Natural killer cell (primary cell): ENCODE data around the gene SLC6A6. TPM values are rescaled to one million over a fixed set of nuclear protein-coding genes. Genes with fewer than 3 reads are reported as not detected.

Experiments used
- ATAC-seq, 3 donors: fragments of 150-1000 bp in 2 of 3; fragments of 200-7000 bp in 1 of 3; cut with Tn5 transposase; 1 replicate in 1 of 3; 2 replicates in 2 of 3; pipeline ENCODE4 v1.10.0; 2021; ENCODE audit warnings: mild to moderate bottlenecking in 2 of 3, moderate library complexity in 2 of 3
- DNase-seq, 2 donors: peaks; one replicate each; pipeline versions ENCODE4 v3.0.0 to v3.0.0-alpha.2; 2013 to 2021; ENCODE audit warnings: mixed read lengths in 1 of 2
- H3K27ac ChIP-seq: one replicate; pipeline ENCODE4 v1.5.1; 2013; ENCODE audit warnings: mild to moderate bottlenecking, low read length
- H3K27me3 ChIP-seq: one replicate; pipeline ENCODE4 v1.6.1; 2013; ENCODE audit warnings: low read length; ENCODE audit not compliant: control insufficient read depth, insufficient read depth
- H3K36me3 ChIP-seq: one replicate; pipeline ENCODE4 v1.6.1; 2013; ENCODE audit warnings: low read length; ENCODE audit not compliant: control insufficient read depth, insufficient read depth
- H3K4me1 ChIP-seq: one replicate; pipeline ENCODE4 v1.6.1; 2013; ENCODE audit warnings: low read length; ENCODE audit not compliant: control insufficient read depth, insufficient read depth
- H3K4me3 ChIP-seq: one replicate; pipeline ENCODE4 v1.5.1; 2013; ENCODE audit warnings: low read length
- H3K9me3 ChIP-seq: one replicate; pipeline ENCODE4 v1.6.1; 2013; ENCODE audit warnings: low read length; ENCODE audit not compliant: control insufficient read depth, insufficient read depth
- H3K27ac Mint-ChIP-seq, 2 donors: one replicate each; pipeline ENCODE4 v1.8.0; 2022; ENCODE audit warnings: mild to moderate bottlenecking in 2 of 2, mixed read lengths in 2 of 2, moderate library complexity in 1 of 2
- H3K27me3 Mint-ChIP-seq, 2 donors: one replicate each; pipeline ENCODE4 v1.8.0; 2022; ENCODE audit warnings: low read depth in 2 of 2, mixed read lengths in 2 of 2
- H3K36me3 Mint-ChIP-seq: one replicate; pipeline ENCODE4 v1.8.0; 2022; ENCODE audit warnings: mixed read lengths
- H3K4me1 Mint-ChIP-seq, 2 donors: one replicate each; pipeline ENCODE4 v1.8.0; 2022; ENCODE audit warnings: mixed read lengths in 2 of 2
- H3K4me3 Mint-ChIP-seq: one replicate; pipeline ENCODE4 v1.8.0; 2022; ENCODE audit warnings: mild to moderate bottlenecking, moderate library complexity, mixed read lengths
- H3K9me3 Mint-ChIP-seq, 2 donors: one replicate each; pipeline ENCODE4 v1.8.0; 2022; ENCODE audit warnings: mixed read lengths in 2 of 2
- WGBS: methylation state at CpG from one replicate; pipeline ENCODE4 v1.1.7; 2013; ENCODE audit warnings: missing lambda C conversion rate; ENCODE audit not compliant: insufficient coverage; 5-methylcytosine and 5-hydroxymethylcytosine counted together
- intact Hi-C: fragments of 100-400 bp; cut with micrococcal nuclease; formaldehyde crosslinking; loops from one replicate; pipeline ENCODE4 v1.14.2; 2022
- total RNA-seq, 4 donors: library from RNA; stranded (reverse); fragments of 120-200 nt in 1 of 4; gene quantifications; one replicate each; pipeline versions ENCODE4 v1.2.3 to v1.2.4, GENCODE V29; 2013 to 2022
- TF ChIP-seq, protein P1 (sequence below): fragments of 200-600 bp; IDR thresholded peaks from one replicate; pipeline ENCODE4 v1.8.0; 2022; ENCODE audit warnings: antibody characterized with exemption

The SLC6A6 gene
- total RNA-seq, 3 donors from 2014 or later (not counting 1 experiment from before 2014, with no cell fraction given) = 43.7 to 55.4 (median 50.1) TPM

DNA sequence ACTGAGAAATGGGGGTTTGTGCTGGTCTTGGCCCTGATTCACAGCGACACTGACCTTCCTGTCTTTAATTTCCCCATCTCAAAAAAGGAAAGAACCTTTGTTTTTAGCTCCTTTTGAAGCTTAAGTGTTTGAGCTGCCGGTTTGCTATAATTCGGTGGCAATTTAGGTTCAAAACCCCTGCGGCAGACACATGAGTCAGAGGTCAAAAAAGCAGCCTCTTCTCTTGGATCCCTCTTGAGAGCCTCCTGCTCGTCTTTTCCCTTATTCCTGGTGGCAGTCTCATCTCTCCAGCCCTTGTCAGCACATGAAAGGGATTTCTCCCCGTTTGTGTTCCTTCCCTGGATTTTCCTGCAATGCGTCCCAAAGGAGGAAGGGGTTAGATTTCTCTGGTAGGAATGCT lies 73.2 kb downstream of the SLC6A6 start:
- no peak overlapping the region for H3K4me3 ChIP-seq
- H3K9me3 ChIP-seq = no peaks in the 10 kb centered on the region
- TF ChIP-seq, protein P1, sequence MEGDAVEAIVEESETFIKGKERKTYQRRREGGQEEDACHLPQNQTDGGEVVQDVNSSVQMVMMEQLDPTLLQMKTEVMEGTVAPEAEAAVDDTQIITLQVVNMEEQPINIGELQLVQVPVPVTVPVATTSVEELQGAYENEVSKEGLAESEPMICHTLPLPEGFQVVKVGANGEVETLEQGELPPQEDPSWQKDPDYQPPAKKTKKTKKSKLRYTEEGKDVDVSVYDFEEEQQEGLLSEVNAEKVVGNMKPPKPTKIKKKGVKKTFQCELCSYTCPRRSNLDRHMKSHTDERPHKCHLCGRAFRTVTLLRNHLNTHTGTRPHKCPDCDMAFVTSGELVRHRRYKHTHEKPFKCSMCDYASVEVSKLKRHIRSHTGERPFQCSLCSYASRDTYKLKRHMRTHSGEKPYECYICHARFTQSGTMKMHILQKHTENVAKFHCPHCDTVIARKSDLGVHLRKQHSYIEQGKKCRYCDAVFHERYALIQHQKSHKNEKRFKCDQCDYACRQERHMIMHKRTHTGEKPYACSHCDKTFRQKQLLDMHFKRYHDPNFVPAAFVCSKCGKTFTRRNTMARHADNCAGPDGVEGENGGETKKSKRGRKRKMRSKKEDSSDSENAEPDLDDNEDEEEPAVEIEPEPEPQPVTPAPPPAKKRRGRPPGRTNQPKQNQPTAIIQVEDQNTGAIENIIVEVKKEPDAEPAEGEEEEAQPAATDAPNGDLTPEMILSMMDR = no peak
- H3K36me3 ChIP-seq = peaks cover 52% of the 10 kb centered on the region
- H3K36me3 Mint-ChIP-seq = no peaks in the 10 kb centered on the region
- no peaks in the 10 kb centered on the region for H3K9me3 Mint-ChIP-seq
- H3K27ac Mint-ChIP-seq = no peak overlapping the region
- no peaks in the 10 kb centered on the region for H3K27me3 ChIP-seq
- WGBS = 97% methylated on average over 7 of the region's 7 CpGs
- intact Hi-C loops = no loop called here
- H3K4me1 ChIP-seq = no peaks in the 10 kb centered on the region
- no peak overlapping the region for H3K27ac ChIP-seq
- no peaks in the 10 kb centered on the region for H3K4me1 Mint-ChIP-seq
- DNase-seq (no peak), ATAC-seq (no peak)
- no peak overlapping the region for H3K4me3 Mint-ChIP-seq
- H3K27me3 Mint-ChIP-seq = no peaks in the 10 kb centered on the region

DNA sequence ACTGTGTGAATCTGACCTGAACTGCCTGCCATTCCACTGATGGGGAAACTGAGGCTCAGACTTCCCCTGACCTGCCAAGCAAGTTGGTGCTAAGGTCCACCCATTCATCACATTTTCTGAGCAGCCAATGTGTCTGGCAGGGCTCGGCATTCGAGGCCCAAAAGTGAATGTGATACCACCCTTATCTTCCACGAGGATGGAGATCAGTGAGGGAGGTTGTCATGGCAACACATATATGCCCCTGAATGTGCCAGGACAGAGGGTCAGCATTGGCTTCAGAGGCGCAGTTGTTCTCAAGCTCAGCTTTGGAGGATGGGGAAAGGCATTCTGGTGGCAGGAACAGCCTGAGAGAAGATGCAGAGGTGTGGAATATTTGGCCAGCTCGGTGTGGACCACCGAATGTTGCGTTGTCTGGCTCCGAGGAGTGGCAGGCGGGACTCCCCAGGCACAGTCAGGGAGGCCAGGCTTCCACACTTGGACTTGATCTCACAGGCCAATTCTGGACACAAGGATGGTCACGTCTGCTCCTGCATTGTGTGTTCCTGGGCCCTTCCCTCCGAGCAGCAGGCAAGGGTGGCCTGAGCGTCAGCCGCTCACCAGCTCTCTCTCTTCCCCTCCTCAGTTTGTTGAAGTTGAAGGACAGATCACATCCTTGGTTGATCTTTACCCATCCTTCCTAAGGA lies 74.3 kb downstream of the SLC6A6 start:
- intact Hi-C loops = no loop called here
- DNase-seq = no peak

DNA sequence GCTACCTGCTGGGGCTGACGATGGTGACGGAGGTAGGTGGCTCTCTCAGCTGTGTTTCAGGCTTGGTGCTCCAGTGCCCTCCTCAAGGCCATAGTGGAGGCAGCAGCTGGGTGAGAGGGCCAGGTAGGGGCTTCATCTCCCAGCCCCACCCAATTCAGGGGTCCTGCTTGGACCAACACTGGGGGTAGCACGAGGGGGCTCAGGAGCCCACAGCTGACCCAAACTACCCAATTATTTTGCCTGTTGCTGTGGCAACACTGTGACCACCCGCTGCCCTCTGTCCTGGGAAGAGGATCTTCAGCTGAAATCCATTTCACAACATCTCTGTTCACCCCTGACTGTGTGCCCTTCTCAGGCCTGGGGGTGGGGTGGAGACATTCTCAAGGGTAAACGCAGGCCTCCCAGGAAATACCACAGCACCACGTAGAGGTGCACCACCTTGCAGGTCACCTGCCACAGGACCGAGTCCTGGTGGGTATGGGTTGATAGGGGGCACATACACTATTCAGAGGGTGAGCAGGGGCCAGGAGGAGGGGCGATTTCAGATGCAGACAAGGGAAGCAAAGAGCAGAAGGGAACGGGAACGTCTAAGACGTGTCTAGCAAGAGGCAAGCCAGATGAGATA lies 75.0 kb downstream of the SLC6A6 start:
- no peaks in the 10 kb centered on the region for H3K27me3 Mint-ChIP-seq
- ATAC-seq = no peak
- H3K9me3 ChIP-seq = no peaks in the 10 kb centered on the region
- no peak overlapping the region for H3K27ac Mint-ChIP-seq
- no peaks in the 10 kb centered on the region for H3K4me1 Mint-ChIP-seq
- no peak for DNase-seq
- intact Hi-C loops = no loop called here
- H3K4me1 ChIP-seq = no peaks in the 10 kb centered on the region
- no peaks in the 10 kb centered on the region for H3K27me3 ChIP-seq
- TF ChIP-seq, protein P1 = no peak
- H3K36me3 Mint-ChIP-seq = no peaks in the 10 kb centered on the region
- H3K27ac ChIP-seq = no peak overlapping the region
- H3K4me3 ChIP-seq = no peak overlapping the region
- H3K4me3 Mint-ChIP-seq = no peak overlapping the region
- no peaks in the 10 kb centered on the region for H3K9me3 Mint-ChIP-seq
- WGBS = 95% methylated on average over 11 of the region's 11 CpGs
- peaks cover 54% of the 10 kb centered on the region for H3K36me3 ChIP-seq

More for the DNA sequence above, 74.3 kb downstream of the SLC6A6 start:
- Mint-ChIP-seq H3K27ac (no peak overlapping the region), H3K4me3 (no peak overlapping the region), H3K4me1 (no peaks in the 10 kb centered on the region), H3K36me3 (no peaks in the 10 kb centered on the region), H3K27me3 (no peaks in the 10 kb centered on the region), H3K9me3 (no peaks in the 10 kb centered on the region)
- Histone ChIP-seq H3K36me3 (peaks cover 54% of the 10 kb centered on the region), H3K27me3 (no peaks in the 10 kb centered on the region), H3K4me3 (no peak overlapping the region), H3K27ac (no peak overlapping the region), H3K4me1 (no peaks in the 10 kb centered on the region), H3K9me3 (no peaks in the 10 kb centered on the region)
- WGBS = 95% methylated on average over 13 of the region's 13 CpGs
- TF ChIP-seq, protein P1 = no peak
- ATAC-seq = no peak
